ENCODE results near the gene ZPR1. TPM values are rescaled to one million over a fixed set of nuclear protein-coding genes. Genes with fewer than 3 reads are reported as not detected.

ZPR1 gene
- total and polyA plus RNA-seq, 4 donors: 9.4 to 56.1 (median 18.3) TPM

GRCh38 chr11:116813781-116814471, 26.1 kb upstream of the ZPR1 start (continued):
- TF ChIP-seq ZBTB33 (IDR thresholded peaks at IDR 0.05) (peak; percentile 95), TAF1 (conservative IDR thresholded peaks at IDR 0.05) (peak; percentile 96), EGR1 (IDR thresholded peaks at IDR 0.05; ENCODE audit: low read depth in 2 of 2) (peak in 1 of 2 donors; percentile 58)

GRCh38 chr11:116813170-116813569, 25.3 kb upstream of the ZPR1 start:
- Histone ChIP-seq H3K9ac (ENCODE audit: low read depth in 1 of 2, low read length in 2 of 2) (peak overlapping the region in 1 of 2 donors; percentile 2), H3K27ac (ENCODE audit: low read depth in 1 of 2, low read length in 2 of 2) (peak overlapping the region; percentile 76 to 86), H3K4me1 (ENCODE audit: control insufficient read depth in 4 of 4, insufficient read depth in 4 of 4, low read length in 3 of 4) (peaks cover 9 to 55% (median 34%) of the 10 kb centered on the region in 4 donors), H3K36me3 (ENCODE audit: control insufficient read depth in 4 of 4, insufficient read depth in 3 of 4, low read depth in 1 of 4, low read length in 3 of 4) (no peaks in the 10 kb centered on the region), H3K27me3 (ENCODE audit: control insufficient read depth in 4 of 4, insufficient read depth in 4 of 4, low read length in 3 of 4) (no peaks in the 10 kb centered on the region), H3K9me3 (ENCODE audit: control insufficient read depth in 4 of 4, low read length in 3 of 4) (no peaks in the 10 kb centered on the region), H3K4me3 (ENCODE audit: low read depth in 1 of 3, low read length in 3 of 3) (peak overlapping the region in 1 of 3 donors; percentile 6)
- 98% methylated on average over 1 of the region's 1 CpG for WGBS
- no peak for DNase-seq (ENCODE audit: low spot score)
- TF ChIP-seq GABPA (IDR thresholded peaks at IDR 0.05 in 1 of 2, conservative IDR thresholded peaks at IDR 0.05 in 1 of 2): no peak
- TF ChIP-seq REST (IDR thresholded peaks at IDR 0.05): no peak
- no peak for TF ChIP-seq SP1 (IDR thresholded peaks at IDR 0.05)
- no peak for TF ChIP-seq FOXA2 (IDR thresholded peaks at IDR 0.05)
- no peak for TF ChIP-seq YY1 (IDR thresholded peaks at IDR 0.05)
- no peak for TF ChIP-seq ATF3 (IDR thresholded peaks at IDR 0.05)
- TF ChIP-seq EGR1 (IDR thresholded peaks at IDR 0.05; ENCODE audit: low read depth in 2 of 2): no peak
- no peak for TF ChIP-seq ZBTB33 (IDR thresholded peaks at IDR 0.05)

GRCh38 chr11:116812109-116812508, 24.3 kb upstream of the ZPR1 start:
- no peak for DNase-seq (ENCODE audit: low spot score)
- no peaks in the 10 kb centered on the region for H3K9me3 ChIP-seq (ENCODE audit: control insufficient read depth in 4 of 4, low read length in 3 of 4)
- H3K4me3 ChIP-seq (ENCODE audit: low read depth in 1 of 3, low read length in 3 of 3): no peak overlapping the region
- WGBS: 88% methylated on average over 4 of the region's 4 CpGs
- H3K27me3 ChIP-seq (ENCODE audit: control insufficient read depth in 4 of 4, insufficient read depth in 4 of 4, low read length in 3 of 4): no peaks in the 10 kb centered on the region
- H3K4me1 ChIP-seq (ENCODE audit: control insufficient read depth in 4 of 4, insufficient read depth in 4 of 4, low read length in 3 of 4): peaks cover 12 to 63% (median 42%) of the 10 kb centered on the region in 4 donors
- no peak overlapping the region for H3K9ac ChIP-seq (ENCODE audit: low read depth in 1 of 2, low read length in 2 of 2)
- no peaks in the 10 kb centered on the region for H3K36me3 ChIP-seq (ENCODE audit: control insufficient read depth in 4 of 4, insufficient read depth in 3 of 4, low read depth in 1 of 4, low read length in 3 of 4)
- H3K27ac ChIP-seq (ENCODE audit: low read depth in 1 of 2, low read length in 2 of 2): no peak overlapping the region
- no peak for TF ChIP-seq JUND (IDR thresholded peaks at IDR 0.05)
- no peak for TF ChIP-seq EGR1 (IDR thresholded peaks at IDR 0.05; ENCODE audit: low read depth in 2 of 2)
- TF ChIP-seq REST (IDR thresholded peaks at IDR 0.05): no peak
- no peak for TF ChIP-seq TAF1 (conservative IDR thresholded peaks at IDR 0.05)
- no peak for TF ChIP-seq ATF3 (IDR thresholded peaks at IDR 0.05)
- TF ChIP-seq MAX (IDR thresholded peaks at IDR 0.05): no peak
- no peak for TF ChIP-seq FOXA1 (IDR thresholded peaks at IDR 0.05)
- TF ChIP-seq HNF4G (IDR thresholded peaks at IDR 0.05): no peak
- TF ChIP-seq NR2F2 (IDR thresholded peaks at IDR 0.05): no peak
- TF ChIP-seq FOXA2 (IDR thresholded peaks at IDR 0.05): no peak
- TF ChIP-seq YY1 (IDR thresholded peaks at IDR 0.05): no peak
- no peak for TF ChIP-seq SP1 (IDR thresholded peaks at IDR 0.05)

Data from liver (tissue), 9 donors.